C4-2B (cell line): ENCODE results near the gene NFIA.

Source experiments
- H3K27ac ChIP-seq: fragments of 450-650 bp; 2 replicates; pipeline ENCODE4 v1.5.1; 2017
- ZFX ChIP-seq: fragments of 450-650 bp; IDR thresholded peaks from 2 replicates; pipeline ENCODE4 v1.6.1; 2017
- TF ChIP-seq, protein P1 (sequence below): fragments of 450-650 bp; conservative IDR thresholded peaks from 2 replicates; pipeline ENCODE4 v1.5.1; 2017; ENCODE audit warnings: mild to moderate bottlenecking

NFIA gene

DNA sequence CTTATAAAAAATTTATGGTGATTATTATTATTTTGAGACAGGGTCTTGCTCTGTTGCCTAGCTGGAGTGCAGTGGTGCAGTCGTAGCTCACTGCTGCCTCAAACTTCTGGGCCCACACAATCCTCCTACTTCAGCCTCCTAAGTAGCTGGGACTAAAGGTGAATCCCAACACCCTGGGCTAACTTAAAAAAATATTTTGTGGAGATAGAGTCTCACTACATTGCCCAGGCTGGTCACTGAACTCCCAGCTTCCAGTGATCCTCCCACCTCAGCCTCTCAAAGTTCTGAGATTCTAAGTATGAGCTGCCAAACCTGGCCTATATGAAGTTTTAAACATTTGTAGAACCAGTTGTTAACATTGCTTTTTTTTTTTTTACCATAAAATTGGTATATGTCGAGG is 18.2 kb downstream of the NFIA start:
- TF ChIP-seq, protein P1, sequence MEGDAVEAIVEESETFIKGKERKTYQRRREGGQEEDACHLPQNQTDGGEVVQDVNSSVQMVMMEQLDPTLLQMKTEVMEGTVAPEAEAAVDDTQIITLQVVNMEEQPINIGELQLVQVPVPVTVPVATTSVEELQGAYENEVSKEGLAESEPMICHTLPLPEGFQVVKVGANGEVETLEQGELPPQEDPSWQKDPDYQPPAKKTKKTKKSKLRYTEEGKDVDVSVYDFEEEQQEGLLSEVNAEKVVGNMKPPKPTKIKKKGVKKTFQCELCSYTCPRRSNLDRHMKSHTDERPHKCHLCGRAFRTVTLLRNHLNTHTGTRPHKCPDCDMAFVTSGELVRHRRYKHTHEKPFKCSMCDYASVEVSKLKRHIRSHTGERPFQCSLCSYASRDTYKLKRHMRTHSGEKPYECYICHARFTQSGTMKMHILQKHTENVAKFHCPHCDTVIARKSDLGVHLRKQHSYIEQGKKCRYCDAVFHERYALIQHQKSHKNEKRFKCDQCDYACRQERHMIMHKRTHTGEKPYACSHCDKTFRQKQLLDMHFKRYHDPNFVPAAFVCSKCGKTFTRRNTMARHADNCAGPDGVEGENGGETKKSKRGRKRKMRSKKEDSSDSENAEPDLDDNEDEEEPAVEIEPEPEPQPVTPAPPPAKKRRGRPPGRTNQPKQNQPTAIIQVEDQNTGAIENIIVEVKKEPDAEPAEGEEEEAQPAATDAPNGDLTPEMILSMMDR, result no peak
- TF ChIP-seq ZFX, result no peak
- no peak overlapping the region for H3K27ac ChIP-seq

DNA sequence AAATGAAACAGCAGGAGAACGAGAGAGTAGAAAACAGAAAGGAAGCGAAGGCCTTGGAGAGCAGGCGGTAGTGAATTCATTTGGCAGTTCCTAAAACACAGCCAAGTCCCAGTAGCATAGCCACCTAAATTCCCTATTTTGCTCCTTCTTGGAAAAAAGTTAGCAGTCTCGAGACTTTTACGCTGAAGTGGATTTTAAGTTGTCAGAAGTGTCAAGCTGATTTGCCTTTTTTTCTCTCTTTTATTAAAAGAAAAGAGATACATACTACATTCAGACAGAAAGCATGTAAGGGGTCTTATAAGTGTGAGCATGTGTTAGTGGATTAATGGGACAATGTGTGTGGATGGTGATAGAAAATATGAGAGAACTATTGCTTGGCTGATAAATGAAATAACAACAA is 19.2 kb downstream of the NFIA start:
- H3K27ac ChIP-seq, result no peak overlapping the region
- TF ChIP-seq, protein P1, result no peak
- TF ChIP-seq ZFX, result no peak

- TF ChIP-seq, protein P1, result no peak
- TF ChIP-seq ZFX, result no peak
- H3K27ac ChIP-seq, result no peak overlapping the region
These were observed 19.7 kb downstream of the NFIA start for GRCh38 chr1:61102041-61102440.

- no peak overlapping the region for H3K27ac ChIP-seq
- TF ChIP-seq, protein P1, result no peak
- TF ChIP-seq ZFX, result no peak
These were observed 20.3 kb downstream of the NFIA start for GRCh38 chr1:61102621-61103020.

GRCh38 chr1:61104220-61104671 is 21.9 kb downstream of the NFIA start:
- TF ChIP-seq, protein P1, result no peak
- no peak for TF ChIP-seq ZFX
- H3K27ac ChIP-seq, result no peak overlapping the region

DNA sequence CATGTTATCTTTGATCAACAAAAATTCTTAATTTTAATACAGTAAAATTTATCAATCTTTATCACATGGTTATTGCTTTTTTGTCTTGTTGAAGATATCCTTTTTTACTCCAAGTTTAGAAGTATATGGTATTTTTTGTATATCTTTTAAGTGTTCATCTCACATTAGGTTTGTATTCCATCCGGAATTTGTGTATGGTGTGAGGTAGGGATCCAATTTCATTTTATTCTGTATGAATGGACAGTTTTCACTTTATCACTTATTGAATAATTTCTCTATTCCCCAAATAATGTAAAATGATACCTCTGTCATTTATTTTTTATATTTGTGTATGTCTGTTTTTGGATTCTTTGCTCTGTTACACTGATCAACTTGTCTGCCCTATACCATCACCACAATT is 25.3 kb downstream of the NFIA start:
- no peak for TF ChIP-seq ZFX
- TF ChIP-seq, protein P1, result no peak
- H3K27ac ChIP-seq, result no peak overlapping the region

DNA sequence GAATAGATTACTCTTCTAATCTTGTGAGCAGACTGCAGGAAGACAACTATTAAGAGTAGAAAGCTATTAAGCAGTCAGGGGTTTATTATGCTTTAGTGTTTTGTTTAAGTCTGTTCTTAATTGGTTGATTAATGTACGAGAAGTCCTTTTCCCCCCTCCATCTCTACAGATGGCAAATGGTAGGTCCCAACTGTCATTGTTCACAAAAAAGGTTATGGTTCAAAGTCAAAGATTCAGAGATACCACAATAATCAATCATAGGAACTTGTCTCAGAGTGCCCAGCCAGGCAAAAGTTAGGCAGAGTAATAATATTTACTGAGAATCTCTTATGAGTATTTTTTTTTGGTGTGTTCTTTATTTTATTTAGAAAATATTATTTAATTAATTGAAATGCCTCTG is 26.8 kb downstream of the NFIA start:
- TF ChIP-seq, protein P1, result no peak
- TF ChIP-seq ZFX, result no peak
- H3K27ac ChIP-seq, result no peak overlapping the region
